Hepatocyte (in vitro differentiated cells): ENCODE measurements around the gene HSPA9. TPM values are rescaled to one million over a fixed set of nuclear protein-coding genes. Genes with fewer than 3 reads are reported as not detected.

ENCODE experiments used
- DNase-seq: peaks from one replicate; pipeline ENCODE4 v3.0.0-alpha.2; 2016; ENCODE audit warnings: low spot score
- H2AFZ ChIP-seq: fragments of 200-600 bp; sonication (generic); 2 replicates; pipeline ENCODE4 v1.6.0; 2016; ENCODE audit warnings: antibody characterized with exemption, mild to moderate bottlenecking
- H3K27ac ChIP-seq: fragments of 200-600 bp; sonication (generic); 2 replicates; pipeline ENCODE4 v1.5.1; 2016; ENCODE audit warnings: mild to moderate bottlenecking
- H3K27me3 ChIP-seq: fragments of 200-600 bp; sonication (generic); 2 replicates; pipeline ENCODE4 v1.6.1; 2016
- H3K36me3 ChIP-seq: fragments of 200-600 bp; sonication (generic); replicated peaks from 2 replicates; pipeline ENCODE4 v1.5.1; 2016; ENCODE audit warnings: low read depth; ENCODE audit not compliant: insufficient read depth
- H3K4me1 ChIP-seq: fragments of 200-600 bp; sonication (generic); 2 replicates; pipeline ENCODE4 v1.5.1; 2016; ENCODE audit warnings: mild to moderate bottlenecking, moderate library complexity; ENCODE audit not compliant: insufficient read depth
- H3K4me2 ChIP-seq: fragments of 200-600 bp; sonication (generic); 2 replicates; pipeline ENCODE4 v1.6.0; 2016
- H3K4me3 ChIP-seq: fragments of 200-600 bp; sonication (generic); 2 replicates; pipeline ENCODE4 v1.5.1; 2016; ENCODE audit warnings: mild to moderate bottlenecking
- H3K79me2 ChIP-seq: fragments of 200-600 bp; sonication (generic); 2 replicates; pipeline ENCODE4 v1.6.0; 2017; ENCODE audit warnings: mild to moderate bottlenecking
- H3K9me2 ChIP-seq: fragments of 200-600 bp; sonication (generic); replicated peaks from 2 replicates; pipeline ENCODE4 v1.6.0; 2017; ENCODE audit warnings: mild to moderate bottlenecking; ENCODE audit not compliant: insufficient read depth
- H3K9me3 ChIP-seq: fragments of 200-600 bp; sonication (generic); 2 replicates; pipeline ENCODE4 v1.5.1; 2016; ENCODE audit warnings: low read depth, mild to moderate bottlenecking
- H4K20me1 ChIP-seq: fragments of 200-600 bp; sonication (generic); 2 replicates; pipeline ENCODE4 v1.6.0; 2016; ENCODE audit warnings: mild to moderate bottlenecking; ENCODE audit not compliant: insufficient read depth, poor library complexity, severe bottlenecking
- CTCF ChIP-seq: fragments of 200-600 bp; sonication (generic); IDR thresholded peaks from 2 replicates; pipeline ENCODE4 v1.5.1; 2016; ENCODE audit warnings: antibody characterized with exemption, mild to moderate bottlenecking; ENCODE audit not compliant: poor library complexity
- EZH2 ChIP-seq: fragments of 200-600 bp; sonication (generic); IDR thresholded peaks from 2 replicates; pipeline ENCODE4 v1.6.1; 2016; ENCODE audit warnings: antibody characterized with exemption, mild to moderate bottlenecking, borderline replicate concordance
- EZH2phosphoT487 ChIP-seq: fragments of 200-600 bp; sonication (generic); IDR thresholded peaks from one replicate; pipeline ENCODE4 v1.6.1; 2018; ENCODE audit warnings: antibody characterized with exemption, mild to moderate bottlenecking, low read depth, moderate library complexity; ENCODE audit not compliant: unreplicated experiment, severe bottlenecking
- WGBS: methylation state at CpG from one replicate; pipeline ENCODE4 v1.1.6; 2016; ENCODE audit warnings: low lambda C conversion rate; ENCODE audit errors: missing lambda C conversion rate; 5-methylcytosine and 5-hydroxymethylcytosine counted together
- polyA plus RNA-seq: library from polyadenylated mRNA; unstranded; fragments of >200 nt; fragmentation: Nextera tagmentation; extraction: Ambion mirVana; gene quantifications from 2 replicates; pipeline ENCODE4 v1.2.1, GENCODE V29; 2016
- total RNA-seq: library from RNA; depleted of rRNA; stranded (reverse); fragments of >200 nt; gene quantifications from 2 replicates; pipeline ENCODE4 v1.2.3, GENCODE V29; 2014

The HSPA9 gene
- total and polyA plus RNA-seq, 2 experiments from 2014 or later = 211 to 383 TPM

- no peak overlapping the region for H2AFZ ChIP-seq
- 94% methylated on average over 5 of the region's 5 CpGs for WGBS
- no peaks in the 10 kb centered on the region for H3K36me3 ChIP-seq
- H4K20me1 ChIP-seq = no peaks in the 10 kb centered on the region
- TF ChIP-seq EZH2 (no peak), EZH2phosphoT487 (no peak), CTCF (no peak)
- no peak overlapping the region for H3K27ac ChIP-seq
- no peaks in the 10 kb centered on the region for H3K4me1 ChIP-seq
- H3K9me3 ChIP-seq = no peaks in the 10 kb centered on the region
- no peak overlapping the region for H3K4me3 ChIP-seq
- H3K4me2 ChIP-seq = no peak overlapping the region
- H3K9me2 ChIP-seq = no peaks in the 10 kb centered on the region
- H3K27me3 ChIP-seq = no peaks in the 10 kb centered on the region
- DNase-seq = no peak
- H3K79me2 ChIP-seq = peaks cover 18% of the 10 kb centered on the region
Measured at GRCh38 chr5:138553437-138554095, 21.6 kb downstream of the HSPA9 start.

GRCh38 chr5:138552657-138553056 lies 22.5 kb downstream of the HSPA9 start:
- Histone ChIP-seq H3K4me2 (no peak overlapping the region), H2AFZ (no peak overlapping the region), H3K27me3 (no peaks in the 10 kb centered on the region), H3K4me1 (no peaks in the 10 kb centered on the region), H3K79me2 (peaks cover 22% of the 10 kb centered on the region), H3K4me3 (no peak overlapping the region), H3K9me3 (no peaks in the 10 kb centered on the region), H3K9me2 (no peaks in the 10 kb centered on the region), H3K27ac (no peak overlapping the region), H4K20me1 (no peaks in the 10 kb centered on the region), H3K36me3 (no peaks in the 10 kb centered on the region)
- WGBS = 90% methylated on average over 4 of the region's 4 CpGs
- DNase-seq = no peak
- no peak for TF ChIP-seq EZH2phosphoT487
- no peak for TF ChIP-seq CTCF
- no peak for TF ChIP-seq EZH2

- Histone ChIP-seq H3K4me1 (peaks cover 18% of the 10 kb centered on the region), H3K36me3 (no peaks in the 10 kb centered on the region), H4K20me1 (no peaks in the 10 kb centered on the region), H3K27ac (no peak overlapping the region), H3K4me2 (no peak overlapping the region), H2AFZ (no peak overlapping the region), H3K9me3 (no peaks in the 10 kb centered on the region), H3K27me3 (no peaks in the 10 kb centered on the region), H3K79me2 (peaks cover 54% of the 10 kb centered on the region), H3K9me2 (no peaks in the 10 kb centered on the region), H3K4me3 (no peak overlapping the region)
- whole genome bisulfite sequencing = 98% methylated on average over 5 of the region's 5 CpGs
- no peak for TF ChIP-seq EZH2
- TF ChIP-seq EZH2phosphoT487 = no peak
- no peak for TF ChIP-seq CTCF
- no peak for DNase-seq
Measured at GRCh38 chr5:138549414-138549813, 25.8 kb downstream of the HSPA9 start.
